OCI-LY7 (cell line): Measurements from ENCODE around the gene HSPB6. TPM values are rescaled to one million over a fixed set of nuclear protein-coding genes. Genes with fewer than 3 reads are reported as not detected.

Experiments
- BruUV-seq: library from RNA; stranded (reverse); fragments of 400-500 nt; replicated peaks from 2 replicates; lab custom pipeline; 2021; lab: Mats Ljungman, UMichigan
- CTCF ChIA-PET: fragments of 300-600 bp; sonication (Branson Sonifier 250); formaldehyde crosslinking; loops from one replicate; lab custom pipeline; 2022; ENCODE audit warnings: antibody characterized with exemption; ENCODE audit not compliant: unreplicated experiment; lab: Charles Lee
- POLR2A ChIA-PET: fragments of 300-600 bp; sonication (Branson Sonifier 250); formaldehyde crosslinking; loops from one replicate; lab custom pipeline; 2022; ENCODE audit warnings: antibody characterized with exemption; lab: Charles Lee
- DNase-seq: peaks from one replicate; pipeline ENCODE4 v3.0.0-alpha.2; 2015; ENCODE audit warnings: low spot score
- H2AFZ ChIP-seq: fragments of 200-600 bp; sonication (generic), shearing (Covaris generic); 2 replicates; pipeline ENCODE4 v1.6.1; 2014; ENCODE audit warnings: mild to moderate bottlenecking, antibody characterized with exemption, low read length, moderate library complexity
- H3K27ac ChIP-seq: fragments of 200-600 bp; sonication (generic); 2 replicates; pipeline ENCODE4 v1.5.1; 2014; ENCODE audit warnings: mixed run types, low read depth, mild to moderate bottlenecking, moderate library complexity, low read length, inconsistent platforms; ENCODE audit not compliant: poor library complexity, severe bottlenecking
- H3K36me3 ChIP-seq: fragments of 200-600 bp; sonication (generic); 2 replicates; pipeline ENCODE4 v1.6.1; 2014; ENCODE audit warnings: mild to moderate bottlenecking, antibody characterized with exemption, low read length, moderate library complexity, mixed read lengths; ENCODE audit not compliant: insufficient read depth
- H3K4me1 ChIP-seq: fragments of 200-600 bp; sonication (generic); 2 replicates; pipeline ENCODE4 v1.5.1; 2014; ENCODE audit warnings: mild to moderate bottlenecking, low read length; ENCODE audit not compliant: insufficient read depth, poor library complexity, severe bottlenecking
- H3K4me2 ChIP-seq: fragments of 200-600 bp; sonication (generic); 2 replicates; pipeline ENCODE4 v1.6.1; 2014; ENCODE audit warnings: mild to moderate bottlenecking, low read length
- H3K4me3 ChIP-seq: fragments of 200-600 bp; sonication (generic); 2 replicates; pipeline ENCODE4 v1.5.1; 2014; ENCODE audit warnings: mild to moderate bottlenecking, low read depth, low read length; ENCODE audit not compliant: poor library complexity, severe bottlenecking
- H3K79me2 ChIP-seq: fragments of 200-600 bp; sonication (generic); 2 replicates; pipeline ENCODE4 v1.6.1; 2016; ENCODE audit warnings: low read depth, mild to moderate bottlenecking, low read length, moderate library complexity, mixed read lengths; ENCODE audit not compliant: insufficient read depth
- H3K9me2 ChIP-seq: fragments of 200-600 bp; sonication (generic); 2 replicates; pipeline ENCODE4 v1.6.1; 2016; ENCODE audit warnings: mild to moderate bottlenecking, low read length, mixed read lengths; ENCODE audit not compliant: insufficient read depth
- H3K9me3 ChIP-seq: fragments of 200-600 bp; sonication (generic); 2 replicates; pipeline ENCODE4 v1.6.1; 2014; ENCODE audit warnings: mild to moderate bottlenecking, mixed run types, low read length, mixed read lengths
- H4K20me1 ChIP-seq: fragments of 200-600 bp; sonication (generic); 2 replicates; pipeline ENCODE4 v1.6.1; 2014; ENCODE audit warnings: mild to moderate bottlenecking, antibody characterized with exemption, low read length, moderate library complexity, mixed read lengths; ENCODE audit not compliant: insufficient read depth
- CTCF ChIP-seq: fragments of 200-600 bp; sonication (generic); conservative IDR thresholded peaks from 2 replicates; pipeline ENCODE4 v1.5.1; 2014; ENCODE audit warnings: mild to moderate bottlenecking, antibody characterized with exemption, low read length, moderate library complexity, mixed read lengths
- EZH2phosphoT487 ChIP-seq: fragments of 200-600 bp; sonication (generic); IDR thresholded peaks from 2 replicates; pipeline ENCODE4 v1.6.1; 2018; ENCODE audit warnings: low read depth, borderline replicate concordance, mild to moderate bottlenecking, mixed run types, antibody characterized with exemption, low read length, moderate library complexity, mixed read lengths
- intact Hi-C: fragments of 100-400 bp; cut with micrococcal nuclease; formaldehyde crosslinking; loops from one replicate; pipeline ENCODE4 v1.10.0; 2022; ENCODE audit not compliant: unreplicated experiment
- total RNA-seq, 2 experiments: library from RNA; depleted of rRNA in 1 of 2; stranded (reverse); fragments of >200 nt in 1 of 2; shearing (Covaris generic) in 1 of 2; gene quantifications; 2 replicates each; pipeline ENCODE4 v1.2.3, GENCODE V29; 2014 to 2022

Gene HSPB6
- total RNA-seq, 2 experiments from 2014 or later: 1.7 TPM; not detected in 1

GRCh38 chr19:35775298-35776101 lies 18.7 kb upstream of the HSPB6 start, which contains the start of gene ARHGAP33:
Gene ARHGAP33 (plus strand): TSS chr19:35775564. CDS start chr19:35775659, 95 bp downstream.
- H3K9me3 ChIP-seq: no peaks in the 10 kb centered on the region
- H2AFZ ChIP-seq: peak within 1 kb of the TSS; percentile 11; the same call in 1 of the 2 replicates
- H3K79me2 ChIP-seq: no peaks in the 10 kb centered on the region
- no TSS peak for BruUV-seq
- no peaks in the 10 kb centered on the region for H3K36me3 ChIP-seq
- ChIA-PET CTCF (no interaction called here), POLR2A (no interaction called here)
- H4K20me1 ChIP-seq: no peaks in the 10 kb centered on the region
- H3K4me2 ChIP-seq: peak within 1 kb of the TSS; percentile 79
- H3K27ac ChIP-seq: peak within 1 kb of the TSS; percentile 29
- intact Hi-C loops: loop anchor here (1.0 kb wide), 2 partner anchors 27 to 35 kb away; partner anchors contain the start of gene LIN37
- DNase-seq: peak; percentile 100
- TF ChIP-seq EZH2phosphoT487 (no peak), CTCF (no peak)
- peak within 1 kb of the TSS; percentile 80 for H3K4me3 ChIP-seq
- H3K4me1 ChIP-seq: peaks cover 19% of the 10 kb centered on the region
- H3K9me2 ChIP-seq: no peaks in the 10 kb centered on the region

- Histone ChIP-seq H2AFZ (peak overlapping the region; percentile 11; the same call in 1 of the 2 replicates), H3K79me2 (no peaks in the 10 kb centered on the region), H3K4me1 (peaks cover 19% of the 10 kb centered on the region), H3K9me3 (no peaks in the 10 kb centered on the region), H3K4me2 (peak overlapping the region; percentile 59), H4K20me1 (no peaks in the 10 kb centered on the region), H3K36me3 (no peaks in the 10 kb centered on the region), H3K9me2 (no peaks in the 10 kb centered on the region), H3K4me3 (peak overlapping the region; percentile 80), H3K27ac (no peak overlapping the region)
- TF ChIP-seq EZH2phosphoT487: no peak
- TF ChIP-seq CTCF: no peak
- no peak for DNase-seq
- intact Hi-C loops: loop anchor here (1.0 kb wide), 2 partner anchors 27 to 35 kb away; partner anchors contain the start of gene LIN37
- POLR2A ChIA-PET: no interaction called here
- no TSS peak for BruUV-seq
- CTCF ChIA-PET: no interaction called here
Measured at GRCh38 chr19:35775046-35775297, 18.1 kb upstream of the HSPB6 start.
